PC-9 (cell line): ENCODE measurements around the gene CNN2.
A peak's percentile ranks its signal among the peaks of the same experiment; 100 is the strongest.

ENCODE experiments used
- EZH2 ChIP-seq: fragments of 200-600 bp; sonication (generic); IDR thresholded peaks from 2 replicates; pipeline ENCODE4 v1.8.0; 2017; ENCODE audit warnings: antibody characterized with exemption, low read depth
- TF ChIP-seq, protein P1 (sequence below): fragments of 200-600 bp; sonication (generic); conservative IDR thresholded peaks from 2 replicates; pipeline ENCODE4 v1.6.1; 2017; ENCODE audit warnings: mixed run types, antibody characterized with exemption, mild to moderate bottlenecking, moderate library complexity

DNA sequence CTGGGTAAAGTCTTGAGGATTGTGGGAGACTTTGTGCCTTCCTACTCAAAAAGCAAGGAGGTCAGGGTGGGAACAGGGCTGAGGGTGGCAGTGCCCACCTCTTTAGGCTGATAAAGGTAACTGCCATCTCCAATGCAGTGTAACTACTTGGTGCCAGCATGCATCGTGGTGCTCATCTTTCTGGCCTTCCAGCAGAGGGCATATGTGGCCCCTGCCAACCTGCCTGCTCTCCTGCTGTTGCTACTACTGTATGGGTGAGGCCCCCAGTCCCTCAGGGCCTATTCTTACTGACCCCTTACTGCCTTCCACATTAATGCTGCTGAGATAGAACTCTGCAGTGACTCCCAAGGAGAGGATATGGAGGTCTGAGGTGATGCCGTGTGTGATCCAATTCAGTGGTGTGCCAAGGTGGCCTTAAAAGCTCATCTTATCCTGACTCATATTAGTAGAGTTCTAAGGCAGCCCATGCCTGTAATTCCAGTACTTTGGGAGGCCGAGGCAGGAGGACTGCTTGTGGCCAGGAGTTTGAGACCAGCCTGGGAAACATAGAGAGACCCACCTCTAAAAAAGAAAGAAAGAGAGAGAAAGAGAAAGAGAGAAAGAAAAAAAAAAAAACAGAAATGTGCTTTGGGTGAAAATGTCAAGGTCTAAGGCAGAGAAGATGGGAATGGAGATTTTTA, 30.9 kb downstream of the CNN2 start:
- TF ChIP-seq, protein P1, sequence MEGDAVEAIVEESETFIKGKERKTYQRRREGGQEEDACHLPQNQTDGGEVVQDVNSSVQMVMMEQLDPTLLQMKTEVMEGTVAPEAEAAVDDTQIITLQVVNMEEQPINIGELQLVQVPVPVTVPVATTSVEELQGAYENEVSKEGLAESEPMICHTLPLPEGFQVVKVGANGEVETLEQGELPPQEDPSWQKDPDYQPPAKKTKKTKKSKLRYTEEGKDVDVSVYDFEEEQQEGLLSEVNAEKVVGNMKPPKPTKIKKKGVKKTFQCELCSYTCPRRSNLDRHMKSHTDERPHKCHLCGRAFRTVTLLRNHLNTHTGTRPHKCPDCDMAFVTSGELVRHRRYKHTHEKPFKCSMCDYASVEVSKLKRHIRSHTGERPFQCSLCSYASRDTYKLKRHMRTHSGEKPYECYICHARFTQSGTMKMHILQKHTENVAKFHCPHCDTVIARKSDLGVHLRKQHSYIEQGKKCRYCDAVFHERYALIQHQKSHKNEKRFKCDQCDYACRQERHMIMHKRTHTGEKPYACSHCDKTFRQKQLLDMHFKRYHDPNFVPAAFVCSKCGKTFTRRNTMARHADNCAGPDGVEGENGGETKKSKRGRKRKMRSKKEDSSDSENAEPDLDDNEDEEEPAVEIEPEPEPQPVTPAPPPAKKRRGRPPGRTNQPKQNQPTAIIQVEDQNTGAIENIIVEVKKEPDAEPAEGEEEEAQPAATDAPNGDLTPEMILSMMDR, result peak; percentile 61
- TF ChIP-seq EZH2, result no peak
